H1 (cell line): ENCODE data around the gene SLC35B4.

ENCODE experiments used
- CTCF ChIP-seq, 3 experiments: IDR thresholded peaks; 1 replicate in 2 of 3; 2 replicates in 1 of 3; pipeline versions ENCODE4 v1.5.1 to v1.6.1; 2011; ENCODE audit warnings: low read length in 3 of 3, mild to moderate bottlenecking in 3 of 3, inconsistent platforms in 2 of 3, low read depth in 1 of 3, moderate library complexity in 1 of 3; ENCODE audit not compliant: insufficient read depth in 1 of 3; ENCODE audit errors: control extremely low read depth in 1 of 3
- E2F6 ChIP-seq: IDR thresholded peaks from 2 replicates; pipeline ENCODE4 v1.6.1; 2012; ENCODE audit warnings: inconsistent platforms
- EP300 ChIP-seq, 2 experiments: IDR thresholded peaks; 1 replicate in 1 of 2; 2 replicates in 1 of 2; pipeline ENCODE4 v1.6.1; 2011 to 2012; ENCODE audit warnings: low read depth in 2 of 2, low read length in 2 of 2, mild to moderate bottlenecking in 2 of 2, borderline replicate concordance in 1 of 2, inconsistent platforms in 1 of 2, moderate library complexity in 1 of 2
- EZH2 ChIP-seq: fragments of 200-600 bp; sonication (generic); IDR thresholded peaks from 2 replicates; pipeline ENCODE4 v1.7.1; 2012; ENCODE audit warnings: low read depth, mild to moderate bottlenecking, moderate library complexity, low read length, inconsistent platforms; ENCODE audit not compliant: severe bottlenecking
- FOSL1 ChIP-seq: IDR thresholded peaks from 2 replicates; pipeline ENCODE4 v1.6.1; 2011; ENCODE audit warnings: mild to moderate bottlenecking, low read depth, low read length, moderate library complexity; ENCODE audit not compliant: insufficient read depth
- GABPA ChIP-seq: IDR thresholded peaks from 2 replicates; pipeline ENCODE4 v1.6.1; 2011; ENCODE audit warnings: mild to moderate bottlenecking, low read length, moderate library complexity, borderline replicate concordance; ENCODE audit not compliant: insufficient read depth
- GTF2F1 ChIP-seq: IDR thresholded peaks from 2 replicates; pipeline ENCODE4 v1.6.1; 2012; ENCODE audit warnings: low read depth, low read length, improper control_type of control experiment, borderline replicate concordance
- JUN ChIP-seq: IDR thresholded peaks from 2 replicates; pipeline ENCODE4 v1.6.1; 2011; ENCODE audit warnings: low read depth, mild to moderate bottlenecking, improper control_type of control experiment, low read length
- KDM1A ChIP-seq: fragments of 200-600, 300-600 bp; sonication (generic); IDR thresholded peaks from 2 replicates; pipeline ENCODE4 v1.7.1; 2016; ENCODE audit warnings: mild to moderate bottlenecking, low read length, borderline replicate concordance
- POLR2A ChIP-seq, 2 experiments: IDR thresholded peaks; 1 replicate in 1 of 2; 2 replicates in 1 of 2; pipeline ENCODE4 v1.6.1; 2011; ENCODE audit warnings: low read depth in 2 of 2, low read length in 2 of 2, mild to moderate bottlenecking in 2 of 2; ENCODE audit errors: control extremely low read depth in 1 of 2
- POLR2AphosphoS5 ChIP-seq: IDR thresholded peaks from 2 replicates; pipeline ENCODE4 v1.6.1; 2011; ENCODE audit warnings: low read depth, low read length
- SIX5 ChIP-seq: IDR thresholded peaks from 2 replicates; pipeline ENCODE4 v1.6.1; 2011; ENCODE audit warnings: mild to moderate bottlenecking, low read depth, low read length
- TAF1 ChIP-seq: IDR thresholded peaks from 2 replicates; pipeline ENCODE4 v1.6.1; 2011; ENCODE audit warnings: mild to moderate bottlenecking, low read depth, low read length
- TEAD4 ChIP-seq: IDR thresholded peaks from 2 replicates; pipeline ENCODE4 v1.6.1; 2012; ENCODE audit warnings: low read depth, low read length, inconsistent platforms, mixed read lengths

- TF ChIP-seq CTCF (IDR thresholded peaks at IDR 0.05; ENCODE audit: control extremely low read depth in 1 of 3, insufficient read depth in 1 of 3, low read depth in 1 of 3, low read length in 3 of 3) = no peak
- TF ChIP-seq POLR2AphosphoS5 = no peak
- no peak for TF ChIP-seq SIX5
- TF ChIP-seq TAF1 = no peak
- no peak for TF ChIP-seq POLR2A (IDR thresholded peaks at IDR 0.05; ENCODE audit: control extremely low read depth in 1 of 2, low read depth in 2 of 2, low read length in 2 of 2)
- no peak for TF ChIP-seq KDM1A
- TF ChIP-seq JUN = no peak
- TF ChIP-seq GABPA = no peak
- no peak for TF ChIP-seq EZH2
- no peak for TF ChIP-seq GTF2F1
- TF ChIP-seq E2F6 = no peak
- TF ChIP-seq TEAD4 = no peak
- TF ChIP-seq EP300 (IDR thresholded peaks at IDR 0.05; ENCODE audit: borderline replicate concordance in 1 of 2, low read depth in 2 of 2, low read length in 2 of 2) = no peak
- TF ChIP-seq FOSL1 = no peak
These were observed 821 bp downstream of the SLC35B4 start for GRCh38 chr7:134315679-134316538.
